Neural progenitor cell (in vitro differentiated cells): ENCODE results near the gene CDKL4.

Experiments used
- CTCF ChIP-seq: fragments of 200-600 bp; sonication (generic); IDR thresholded peaks from 2 replicates; pipeline ENCODE4 v1.5.1; 2017; ENCODE audit warnings: antibody characterized with exemption, mild to moderate bottlenecking
- EZH2phosphoT487 ChIP-seq: fragments of 200-600 bp; sonication (generic); IDR thresholded peaks from 2 replicates; pipeline ENCODE4 v1.6.1; 2017; ENCODE audit warnings: antibody characterized with exemption

GRCh38 chr2:39210846-39211245 lies 32.9 kb downstream of the CDKL4 start:
- TF ChIP-seq CTCF, result no peak
- no peak for TF ChIP-seq EZH2phosphoT487
